H9 (cell line): ENCODE results near the gene SLC30A9. TPM values are rescaled to one million over a fixed set of nuclear protein-coding genes. Genes with fewer than 3 reads are reported as not detected.

Source experiments
- DNase-seq: peaks from one replicate; pipeline ENCODE4 v3.0.0-alpha.2; 2017
- H2AFZ ChIP-seq: one replicate; pipeline ENCODE4 v1.6.1; 2013; ENCODE audit warnings: mild to moderate bottlenecking, low read length, control low read depth, moderate library complexity
- H2AK5ac ChIP-seq: 2 replicates; pipeline ENCODE4 v1.6.1; 2013; ENCODE audit warnings: low read length, control low read depth, mixed read lengths; ENCODE audit not compliant: insufficient read length
- H2BK120ac ChIP-seq: one replicate; pipeline ENCODE4 v1.6.1; 2013; ENCODE audit warnings: low read depth, mild to moderate bottlenecking, low read length, control low read depth, inconsistent platforms; ENCODE audit not compliant: poor library complexity, severe bottlenecking
- H2BK12ac ChIP-seq: 2 replicates; pipeline ENCODE4 v1.6.1; 2013; ENCODE audit warnings: low read length, control low read depth, mixed read lengths, low read depth; ENCODE audit not compliant: insufficient read length
- H2BK15ac ChIP-seq: 2 replicates; pipeline ENCODE4 v1.6.1; 2013; ENCODE audit warnings: low read depth, low read length, control low read depth
- H2BK20ac ChIP-seq: one replicate; pipeline ENCODE4 v1.6.1; 2013; ENCODE audit warnings: low read depth, mild to moderate bottlenecking, low read length, control low read depth, inconsistent platforms; ENCODE audit not compliant: poor library complexity, severe bottlenecking
- H2BK5ac ChIP-seq: 2 replicates; pipeline ENCODE4 v1.6.1; 2013; ENCODE audit warnings: low read length, control low read depth, mixed read lengths; ENCODE audit not compliant: insufficient read length
- H3K14ac ChIP-seq: 2 replicates; pipeline ENCODE4 v1.6.1; 2013; ENCODE audit warnings: low read length, control low read depth; ENCODE audit not compliant: insufficient read depth
- H3K18ac ChIP-seq: 2 replicates; pipeline ENCODE4 v1.6.1; 2013; ENCODE audit warnings: low read depth, mild to moderate bottlenecking, mixed read lengths, low read length, control low read depth; ENCODE audit not compliant: insufficient read length
- H3K23ac ChIP-seq: 2 replicates; pipeline ENCODE4 v1.6.1; 2013; ENCODE audit warnings: low read length, control low read depth, mixed read lengths, low read depth; ENCODE audit not compliant: insufficient read length
- H3K23me2 ChIP-seq: 2 replicates; pipeline ENCODE4 v1.6.1; 2013; ENCODE audit warnings: low read depth, mild to moderate bottlenecking, mixed read lengths, low read length, control low read depth; ENCODE audit not compliant: insufficient read length, poor library complexity, severe bottlenecking
- H3K27ac ChIP-seq: 2 replicates; pipeline ENCODE4 v1.5.1; 2013; ENCODE audit warnings: low read length, control low read depth, mixed read lengths, low read depth; ENCODE audit not compliant: insufficient read length
- H3K27me3 ChIP-seq: 2 replicates; pipeline ENCODE4 v1.6.1; 2013; ENCODE audit warnings: low read length, control low read depth, inconsistent platforms; ENCODE audit not compliant: insufficient read depth
- H3K4ac ChIP-seq: 2 replicates; pipeline ENCODE4 v1.6.1; 2013; ENCODE audit warnings: low read depth, mild to moderate bottlenecking, control low read depth, inconsistent platforms, low read length, moderate library complexity
- H3K4me1 ChIP-seq: 2 replicates; pipeline ENCODE4 v1.6.1; 2013; ENCODE audit warnings: low read length, control low read depth, inconsistent platforms; ENCODE audit not compliant: insufficient read depth
- H3K4me2 ChIP-seq: 2 replicates; pipeline ENCODE4 v1.6.1; 2013; ENCODE audit warnings: low read length, control low read depth, mixed read lengths; ENCODE audit not compliant: insufficient read length, insufficient read depth
- H3K56ac ChIP-seq: 2 replicates; pipeline ENCODE4 v1.6.1; 2013; ENCODE audit warnings: low read depth, mild to moderate bottlenecking, mixed read lengths, low read length, control low read depth; ENCODE audit not compliant: insufficient read length
- H3K79me1 ChIP-seq: 2 replicates; pipeline ENCODE4 v1.6.1; 2013; ENCODE audit warnings: low read depth, mild to moderate bottlenecking, moderate library complexity, low read length, control low read depth, inconsistent platforms; ENCODE audit not compliant: insufficient read depth, poor library complexity, severe bottlenecking
- H3K79me2 ChIP-seq: 2 replicates; pipeline ENCODE4 v1.6.1; 2013; ENCODE audit warnings: low read length, control low read depth, inconsistent platforms; ENCODE audit not compliant: insufficient read depth
- H3K9ac ChIP-seq: 2 replicates; pipeline ENCODE4 v1.6.1; 2013; ENCODE audit warnings: low read length, control low read depth, mixed read lengths; ENCODE audit not compliant: insufficient read length; ENCODE audit errors: extremely low read depth
- H3K9me3 ChIP-seq: one replicate; pipeline ENCODE4 v1.6.1; 2013; ENCODE audit warnings: low read depth, low read length, inconsistent platforms; ENCODE audit not compliant: control insufficient read depth
- H3T11ph ChIP-seq: one replicate; pipeline ENCODE4 v1.6.1; 2013; ENCODE audit warnings: mild to moderate bottlenecking, low read length, control low read depth, inconsistent platforms
- H4K20me1 ChIP-seq: one replicate; pipeline ENCODE4 v1.6.1; 2013; ENCODE audit not compliant: control insufficient read depth, insufficient read length, insufficient read depth
- H4K5ac ChIP-seq: 2 replicates; pipeline ENCODE4 v1.6.1; 2013; ENCODE audit warnings: low read depth, mild to moderate bottlenecking, mixed read lengths, low read length, control low read depth; ENCODE audit not compliant: insufficient read length
- H4K8ac ChIP-seq: replicated peaks from 2 replicates; pipeline ENCODE4 v1.6.1; 2013; ENCODE audit warnings: low read length, control low read depth, mixed read lengths, low read depth; ENCODE audit not compliant: insufficient read length
- H4K91ac ChIP-seq: 2 replicates; pipeline ENCODE4 v1.6.1; 2013; ENCODE audit warnings: low read depth, mild to moderate bottlenecking, moderate library complexity, mixed read lengths, low read length, control low read depth; ENCODE audit not compliant: insufficient read length
- H3K27ac Mint-ChIP-seq, 3 experiments: 2 replicates in 2 of 3; 3 replicates in 1 of 3; pipeline ENCODE4 v1.8.0; 2020 to 2021; ENCODE audit warnings: mixed read lengths in 3 of 3, mild to moderate bottlenecking in 1 of 3, moderate library complexity in 1 of 3
- H3K27me3 Mint-ChIP-seq: 2 replicates; pipeline ENCODE4 v1.8.0; 2021; ENCODE audit warnings: low read depth, mild to moderate bottlenecking, moderate library complexity, mixed read lengths
- H3K36me3 Mint-ChIP-seq, 3 experiments: 2 replicates in 2 of 3; 3 replicates in 1 of 3; pipeline ENCODE4 v1.8.0; 2020 to 2021; ENCODE audit warnings: low read depth in 3 of 3, mixed read lengths in 3 of 3; ENCODE audit not compliant: insufficient read depth in 1 of 3
- H3K4me1 Mint-ChIP-seq, 2 experiments: 2 replicates each; pipeline ENCODE4 v1.8.0; 2020; ENCODE audit warnings: mixed read lengths in 2 of 2
- H3K4me3 Mint-ChIP-seq, 2 experiments: 2 replicates in 1 of 2; 3 replicates in 1 of 2; pipeline ENCODE4 v1.8.0; 2020 to 2021; ENCODE audit warnings: mild to moderate bottlenecking in 2 of 2, mixed read lengths in 2 of 2, moderate library complexity in 1 of 2
- H3K9me3 Mint-ChIP-seq, 2 experiments: 2 replicates in 1 of 2; 3 replicates in 1 of 2; pipeline ENCODE4 v1.8.0; 2020; ENCODE audit warnings: mild to moderate bottlenecking in 2 of 2, mixed read lengths in 2 of 2, moderate library complexity in 1 of 2
- CTCF ChIP-seq: fragments of 200-600 bp; sonication (generic); conservative IDR thresholded peaks from 3 replicates; pipeline ENCODE4 v1.8.0; 2021; ENCODE audit warnings: antibody characterized with exemption, mild to moderate bottlenecking
- WGBS: extraction: QIAGEN DNeasy Blood & Tissue Kit; methylation state at CpG from one replicate; pipeline ENCODE4 v1.1.7; 2013; ENCODE audit warnings: missing lambda C conversion rate, low lambda C conversion rate, mixed read lengths; ENCODE audit not compliant: insufficient read length; ENCODE audit errors: extremely low coverage; 5-methylcytosine and 5-hydroxymethylcytosine counted together
- total RNA-seq: library from RNA; stranded (reverse); gene quantifications from 2 replicates; pipeline ENCODE4 v1.2.1, GENCODE V29; 2021

Gene SLC30A9
- total RNA-seq, 1 experiment from 2014 or later: 70.8 TPM

GRCh38 chr4:42015438-42015837 lies 25.1 kb downstream of the SLC30A9 start:
- H2BK12ac ChIP-seq: no peak overlapping the region
- no peak overlapping the region for H3T11ph ChIP-seq
- no peak overlapping the region for H3K9ac ChIP-seq
- H3K79me2 ChIP-seq: no peaks in the 10 kb centered on the region; the same call in 1 of the 2 replicates
- no peak overlapping the region for H3K14ac ChIP-seq
- Mint-ChIP-seq H3K36me3 (peaks cover 0 to 8% (median 6%) of the 10 kb centered on the region in 3 experiments; a peak in 5 of 7 replicates), H3K4me3 (no peak overlapping the region), H3K4me1 (no peaks in the 10 kb centered on the region), H3K27me3 (no peaks in the 10 kb centered on the region), H3K27ac (peak overlapping the region in 1 of 3 experiments; percentile 57; a peak in 1 of 7 replicates), H3K9me3 (no peaks in the 10 kb centered on the region)
- H3K56ac ChIP-seq: no peak overlapping the region
- H3K4ac ChIP-seq: no peak overlapping the region
- no peaks in the 10 kb centered on the region for H3K79me1 ChIP-seq
- DNase-seq: no peak
- no CpG with 5 or more reads among the region's 2 CpGs for WGBS
- no peak overlapping the region for H2AFZ ChIP-seq
- no peak overlapping the region for H2BK15ac ChIP-seq
- no peaks in the 10 kb centered on the region for H3K23me2 ChIP-seq
- H3K4me1 ChIP-seq: no peaks in the 10 kb centered on the region
- no peak overlapping the region for H2BK5ac ChIP-seq
- no peak overlapping the region for H3K23ac ChIP-seq
- H3K18ac ChIP-seq: no peak overlapping the region
- no peak for TF ChIP-seq CTCF
- no peak overlapping the region for H2BK20ac ChIP-seq
- no peak overlapping the region for H4K5ac ChIP-seq
- H2AK5ac ChIP-seq: no peak overlapping the region
- H4K20me1 ChIP-seq: no peaks in the 10 kb centered on the region
- no peak overlapping the region for H2BK120ac ChIP-seq
- no peak overlapping the region for H4K91ac ChIP-seq
- no peak overlapping the region for H3K4me2 ChIP-seq
- H3K27ac ChIP-seq: no peak overlapping the region
- H3K27me3 ChIP-seq: no peaks in the 10 kb centered on the region
- no peak overlapping the region for H4K8ac ChIP-seq
- H3K9me3 ChIP-seq: no peaks in the 10 kb centered on the region
